ENCODE data around the gene GJA4. TPM values are rescaled to one million over a fixed set of nuclear protein-coding genes. Genes with fewer than 3 reads are reported as not detected.
"Not testable (repeated sequence)": the region's sequence is repeated elsewhere in the genome, so short reads cannot be mapped to it uniquely, and the experiment has no call there.

The GJA4 gene
- total RNA-seq, 2 donors from 2014 or later = 21.8 to 26.8 TPM

GRCh38 chr1:34818862-34819261 is 26.1 kb downstream of the GJA4 start:
- intact Hi-C loops (cut with DNase I) = not testable (repeated sequence)

GRCh38 chr1:34822202-34822601 is 29.4 kb downstream of the GJA4 start:
- intact Hi-C loops (cut with DNase I) = no loop called here
- DNase-seq (ENCODE audit: low spot score) = no peak

More at GRCh38 chr1:34818862-34819261, 26.1 kb downstream of the GJA4 start:
- DNase-seq (ENCODE audit: low spot score) = not testable (repeated sequence)

GRCh38 chr1:34824817-34825454 is 32.1 kb downstream of the GJA4 start:
- intact Hi-C loops (cut with DNase I) = no loop called here
- peak; percentile 64 for DNase-seq (ENCODE audit: low spot score)

- intact Hi-C loops (cut with DNase I) = no loop called here
- peak; percentile 69 for DNase-seq (ENCODE audit: low spot score)
Measured at GRCh38 chr1:34825455-34826091, 32.8 kb downstream of the GJA4 start.

GRCh38 chr1:34827341-34827941 is 34.6 kb downstream of the GJA4 start:
- intact Hi-C loops (cut with DNase I) = no loop called here
- DNase-seq (ENCODE audit: low spot score) = no peak

- peak; percentile 24 for DNase-seq (ENCODE audit: low spot score)
- intact Hi-C loops (cut with DNase I) = no loop called here
Measured at GRCh38 chr1:34828611-34829010, 35.8 kb downstream of the GJA4 start.

GRCh38 chr1:34829250-34829649 is 36.5 kb downstream of the GJA4 start:
- peak; percentile 59 for DNase-seq (ENCODE audit: low spot score)

GRCh38 chr1:34831721-34832246 is 39.0 kb downstream of the GJA4 start:
- DNase-seq (ENCODE audit: low spot score) = peak; percentile 45
- intact Hi-C loops (cut with DNase I) = no loop called here

More at GRCh38 chr1:34829250-34829649, 36.5 kb downstream of the GJA4 start:
- intact Hi-C loops (cut with DNase I) = no loop called here

- intact Hi-C loops (cut with DNase I) = no loop called here
- no peak for DNase-seq (ENCODE audit: low spot score)
Measured at GRCh38 chr1:34833711-34834110, 40.9 kb downstream of the GJA4 start.

- DNase-seq (ENCODE audit: low spot score) = no peak
- intact Hi-C loops (cut with DNase I) = no loop called here
Measured at GRCh38 chr1:34839526-34840305, 46.9 kb downstream of the GJA4 start.

- intact Hi-C loops (cut with DNase I) = no loop called here
Measured at GRCh38 chr1:34840426-34840825, 47.6 kb downstream of the GJA4 start.

GRCh38 chr1:34842073-34842472 is 49.3 kb downstream of the GJA4 start:
- intact Hi-C loops (cut with DNase I) = no loop called here

More at GRCh38 chr1:34840426-34840825, 47.6 kb downstream of the GJA4 start:
- no peak for DNase-seq (ENCODE audit: low spot score)

GRCh38 chr1:34842952-34843371 is 50.2 kb downstream of the GJA4 start:
- intact Hi-C loops (cut with DNase I) = no loop called here

More at GRCh38 chr1:34842073-34842472, 49.3 kb downstream of the GJA4 start:
- no peak for DNase-seq (ENCODE audit: low spot score)

GRCh38 chr1:34843392-34844251 is 50.8 kb downstream of the GJA4 start:
- intact Hi-C loops (cut with DNase I) = no loop called here
- peak; percentile 28 for DNase-seq (ENCODE audit: low spot score)

More at GRCh38 chr1:34842952-34843371, 50.2 kb downstream of the GJA4 start:
- peak; percentile 44 for DNase-seq (ENCODE audit: low spot score)

GRCh38 chr1:34844252-34844634 is 51.4 kb downstream of the GJA4 start:
- peak; percentile 45 for DNase-seq (ENCODE audit: low spot score)
- intact Hi-C loops (cut with DNase I) = no loop called here
